ENCODE measurements around the gene NXPE4. TPM values are rescaled to one million over a fixed set of nuclear protein-coding genes. Genes with fewer than 3 reads are reported as not detected.

Gene NXPE4
- total RNA-seq, 4 donors from 2014 or later, result not detected

DNA sequence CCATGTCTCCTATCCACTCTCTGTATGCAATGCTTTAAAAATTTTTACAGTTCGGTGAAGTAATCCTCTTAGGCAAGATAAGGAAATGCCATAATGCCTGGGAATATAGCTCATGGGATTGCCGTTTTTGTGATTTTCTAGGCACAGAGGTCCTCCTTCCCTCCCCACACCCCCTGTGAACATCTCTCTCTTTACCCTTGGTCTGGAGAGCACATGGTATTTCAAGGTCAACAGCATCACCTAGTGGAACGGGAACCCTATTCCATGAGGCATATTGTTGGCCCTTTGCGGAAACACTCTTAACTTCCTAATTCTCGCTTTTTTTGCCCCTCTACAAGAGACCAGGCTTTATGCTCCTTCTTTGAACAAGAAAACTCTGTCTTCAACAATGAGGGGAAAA is 8.8 kb downstream of the NXPE4 start:
- Histone ChIP-seq H3K9me3 (peaks cover 0 to 54% (median 30%) of the 10 kb centered on the region in 4 donors), H3K27me3 (no peaks in the 10 kb centered on the region), H3K4me1 (no peaks in the 10 kb centered on the region), H3K27ac (replicated peaks in 1 of 4) (no peak overlapping the region), H3K4me3 (no peak overlapping the region), H3K36me3 (no peaks in the 10 kb centered on the region)
- 91% methylated on average over 5 of the region's 5 CpGs for WGBS
- intact Hi-C loops (cut with DNase I), result no loop called here
- TF ChIP-seq POLR2AphosphoS5 (IDR thresholded peaks at IDR 0.05) (no peak), POLR2A (IDR thresholded peaks at IDR 0.05; ENCODE audit: low read depth) (no peak)
- TF ChIP-seq, protein P1, sequence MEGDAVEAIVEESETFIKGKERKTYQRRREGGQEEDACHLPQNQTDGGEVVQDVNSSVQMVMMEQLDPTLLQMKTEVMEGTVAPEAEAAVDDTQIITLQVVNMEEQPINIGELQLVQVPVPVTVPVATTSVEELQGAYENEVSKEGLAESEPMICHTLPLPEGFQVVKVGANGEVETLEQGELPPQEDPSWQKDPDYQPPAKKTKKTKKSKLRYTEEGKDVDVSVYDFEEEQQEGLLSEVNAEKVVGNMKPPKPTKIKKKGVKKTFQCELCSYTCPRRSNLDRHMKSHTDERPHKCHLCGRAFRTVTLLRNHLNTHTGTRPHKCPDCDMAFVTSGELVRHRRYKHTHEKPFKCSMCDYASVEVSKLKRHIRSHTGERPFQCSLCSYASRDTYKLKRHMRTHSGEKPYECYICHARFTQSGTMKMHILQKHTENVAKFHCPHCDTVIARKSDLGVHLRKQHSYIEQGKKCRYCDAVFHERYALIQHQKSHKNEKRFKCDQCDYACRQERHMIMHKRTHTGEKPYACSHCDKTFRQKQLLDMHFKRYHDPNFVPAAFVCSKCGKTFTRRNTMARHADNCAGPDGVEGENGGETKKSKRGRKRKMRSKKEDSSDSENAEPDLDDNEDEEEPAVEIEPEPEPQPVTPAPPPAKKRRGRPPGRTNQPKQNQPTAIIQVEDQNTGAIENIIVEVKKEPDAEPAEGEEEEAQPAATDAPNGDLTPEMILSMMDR (IDR thresholded peaks at IDR 0.05), result no peak
- DNase-seq (ENCODE audit: extremely low spot score), result no peak

GRCh38 chr11:114571712-114572111 is 23.9 kb downstream of the NXPE4 start:
- Histone ChIP-seq H3K36me3 (no peaks in the 10 kb centered on the region), H3K9me3 (peaks cover 0 to 14% (median 2%) of the 10 kb centered on the region in 4 donors)
- 80% methylated on average over 1 of the region's 1 CpG for WGBS

GRCh38 chr11:114569801-114570200 is 25.8 kb downstream of the NXPE4 start:
- TF ChIP-seq EP300 (IDR thresholded peaks at IDR 0.05), result no peak
- no peak for TF ChIP-seq POLR2A (IDR thresholded peaks at IDR 0.05; ENCODE audit: low read depth)
- no peak for TF ChIP-seq POLR2AphosphoS5 (IDR thresholded peaks at IDR 0.05)
- TF ChIP-seq, protein P1 (IDR thresholded peaks at IDR 0.05), result no peak
- Histone ChIP-seq H3K4me1 (no peaks in the 10 kb centered on the region), H3K27ac (replicated peaks in 1 of 4) (no peak overlapping the region), H3K36me3 (no peaks in the 10 kb centered on the region), H3K9me3 (peaks cover 0 to 9% (median 0%) of the 10 kb centered on the region in 4 donors), H3K27me3 (no peaks in the 10 kb centered on the region), H3K4me3 (no peak overlapping the region)
- intact Hi-C loops (cut with DNase I), result no loop called here
- 70% methylated on average over 3 of the region's 3 CpGs for WGBS
- DNase-seq (ENCODE audit: extremely low spot score), result no peak

More at GRCh38 chr11:114571712-114572111, 23.9 kb downstream of the NXPE4 start:
- no peak overlapping the region for H3K27ac ChIP-seq (replicated peaks in 1 of 4)
- no peak overlapping the region for H3K4me3 ChIP-seq
- no peak for DNase-seq (ENCODE audit: extremely low spot score)
- intact Hi-C loops (cut with DNase I), result no loop called here
- no peaks in the 10 kb centered on the region for H3K27me3 ChIP-seq
- H3K4me1 ChIP-seq, result no peaks in the 10 kb centered on the region
- TF ChIP-seq, protein P1 (IDR thresholded peaks at IDR 0.05), result no peak
- TF ChIP-seq EP300 (IDR thresholded peaks at IDR 0.05) (no peak), POLR2A (IDR thresholded peaks at IDR 0.05; ENCODE audit: low read depth) (no peak), POLR2AphosphoS5 (IDR thresholded peaks at IDR 0.05) (no peak)

DNA sequence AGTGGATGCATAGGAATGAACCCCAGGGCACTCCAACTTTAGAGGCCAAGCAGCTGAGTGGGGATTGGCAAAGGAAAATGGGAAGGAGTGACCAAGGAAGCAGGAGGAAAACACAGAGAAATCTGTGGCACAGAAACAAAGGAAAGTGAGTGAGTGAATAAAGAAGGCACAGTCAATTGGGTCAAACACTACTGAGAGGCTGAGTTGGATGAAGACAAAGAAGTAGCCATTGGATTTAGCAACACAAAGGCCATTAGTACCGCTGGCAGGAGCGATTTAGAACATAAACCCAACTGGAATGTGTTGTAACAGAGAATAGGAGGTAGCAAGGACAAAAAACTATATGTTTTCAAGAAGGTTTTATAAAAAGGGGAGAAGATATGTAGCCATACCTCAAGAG is 29.3 kb downstream of the NXPE4 start:
- Histone ChIP-seq H3K4me3 (no peak overlapping the region), H3K4me1 (no peaks in the 10 kb centered on the region)
- intact Hi-C loops (cut with DNase I), result no loop called here

More for the DNA sequence above, 29.3 kb downstream of the NXPE4 start:
- Histone ChIP-seq H3K27me3 (no peaks in the 10 kb centered on the region), H3K36me3 (no peaks in the 10 kb centered on the region), H3K27ac (replicated peaks in 1 of 4) (no peak overlapping the region), H3K9me3 (no peaks in the 10 kb centered on the region)
- TF ChIP-seq POLR2A (IDR thresholded peaks at IDR 0.05; ENCODE audit: low read depth) (no peak), EP300 (IDR thresholded peaks at IDR 0.05) (no peak), POLR2AphosphoS5 (IDR thresholded peaks at IDR 0.05) (no peak)
- TF ChIP-seq, protein P1 (IDR thresholded peaks at IDR 0.05), result no peak
- DNase-seq (ENCODE audit: extremely low spot score), result no peak
- 58% methylated on average over 2 of the region's 2 CpGs for WGBS
